HepG2 (cell line): ENCODE results near the gene METAP2. TPM values are rescaled to one million over a fixed set of nuclear protein-coding genes. Genes with fewer than 3 reads are reported as not detected.

Experiments
- ARID2 ChIP-seq: sonication (generic); formaldehyde crosslinking; IDR thresholded peaks from 2 replicates; pipeline ENCODE4 v1.8.1; 2022; ENCODE audit warnings: mild to moderate bottlenecking, missing genetic modification reagents, borderline replicate concordance
- ARID4A ChIP-seq: sonication (generic); formaldehyde crosslinking; IDR thresholded peaks from 2 replicates; pipeline ENCODE4 v1.5.0; 2020; ENCODE audit warnings: mild to moderate bottlenecking, missing genetic modification reagents, borderline replicate concordance
- GLMP ChIP-seq: sonication (generic); formaldehyde crosslinking; IDR thresholded peaks from 2 replicates; pipeline ENCODE4 v1.9.0; 2021; ENCODE audit warnings: missing genetic modification reagents, mild to moderate bottlenecking, borderline replicate concordance
- MATR3 ChIP-seq: sonication (generic); formaldehyde crosslinking; IDR thresholded peaks from 2 replicates; pipeline ENCODE4 v1.4.0; 2020; ENCODE audit warnings: missing genetic modification reagents
- MYC ChIP-seq: sonication (generic); formaldehyde crosslinking; IDR thresholded peaks from 2 replicates; pipeline ENCODE4 v1.9.0; 2021; ENCODE audit warnings: missing genetic modification reagents, borderline replicate concordance
- NFKB2 ChIP-seq: sonication (generic); formaldehyde crosslinking; IDR thresholded peaks from 2 replicates; pipeline ENCODE4 v1.4.0; 2020; ENCODE audit warnings: missing genetic modification reagents, borderline replicate concordance
- PAX8 ChIP-seq: sonication (generic); formaldehyde crosslinking; IDR thresholded peaks from 2 replicates; pipeline ENCODE4 v1.8.0; 2022; ENCODE audit warnings: mild to moderate bottlenecking, missing genetic modification reagents, borderline replicate concordance
- PRDM15 ChIP-seq: sonication (generic); formaldehyde crosslinking; IDR thresholded peaks from 2 replicates; pipeline ENCODE4 v1.4.0; 2020; ENCODE audit warnings: missing genetic modification reagents
- RFX5 ChIP-seq: IDR thresholded peaks from 2 replicates; pipeline ENCODE4 v1.6.1; 2011; ENCODE audit warnings: low read depth, low read length, improper control_type of control experiment
- ZNF124 ChIP-seq: sonication (generic); formaldehyde crosslinking; IDR thresholded peaks from 2 replicates; pipeline ENCODE4 v1.4.0; 2020; ENCODE audit warnings: missing genetic modification reagents
- ZNF484 ChIP-seq: sonication (generic); formaldehyde crosslinking; IDR thresholded peaks from 2 replicates; pipeline ENCODE4 v1.5.1; 2020; ENCODE audit warnings: mild to moderate bottlenecking, low read depth, missing genetic modification reagents, borderline replicate concordance
- ZNF784 ChIP-seq: sonication (generic); formaldehyde crosslinking; IDR thresholded peaks from 2 replicates; pipeline ENCODE4 v1.5.1; 2020; ENCODE audit warnings: missing genetic modification reagents, mild to moderate bottlenecking, borderline replicate concordance
- polyA plus RNA-seq, 8 experiments: library from polyadenylated mRNA; depleted of rRNA in 3 of 8; stranded (reverse) in 7 of 8; unstranded in 1 of 8; fragments of >200 nt; fragmentation: Illumina TruSeq in 4 of 8; extraction: Trizol in 4 of 8; gene quantifications; 2 replicates each; pipeline versions ENCODE4 v1.2.1 to v1.2.3, GENCODE V29; 2011 to 2016; ENCODE audit warnings: low read depth in 4 of 8, missing spikeins in 1 of 8, mixed read lengths in 1 of 8; ENCODE audit not compliant: insufficient read depth in 1 of 8
- total RNA-seq, 5 experiments: library from RNA; depleted of rRNA; stranded (reverse); fragments of >200 nt; fragmentation: Illumina TruSeq; extraction: Trizol; gene quantifications; 2 replicates each; pipeline ENCODE4 v1.2.3, GENCODE V29; 2016; ENCODE audit warnings: low read depth in 1 of 5
- TF ChIP-seq, protein P1 (sequence below): sonication (generic); formaldehyde crosslinking; IDR thresholded peaks from 2 replicates; pipeline ENCODE4 v1.4.0; 2020; ENCODE audit warnings: missing genetic modification reagents, borderline replicate concordance

The METAP2 gene
- total and polyA plus RNA-seq, 2 of the 13 experiments (the other 11 are each of a cell fraction or from before 2014, with no cell fraction given): 67.8 to 131 TPM

DNA sequence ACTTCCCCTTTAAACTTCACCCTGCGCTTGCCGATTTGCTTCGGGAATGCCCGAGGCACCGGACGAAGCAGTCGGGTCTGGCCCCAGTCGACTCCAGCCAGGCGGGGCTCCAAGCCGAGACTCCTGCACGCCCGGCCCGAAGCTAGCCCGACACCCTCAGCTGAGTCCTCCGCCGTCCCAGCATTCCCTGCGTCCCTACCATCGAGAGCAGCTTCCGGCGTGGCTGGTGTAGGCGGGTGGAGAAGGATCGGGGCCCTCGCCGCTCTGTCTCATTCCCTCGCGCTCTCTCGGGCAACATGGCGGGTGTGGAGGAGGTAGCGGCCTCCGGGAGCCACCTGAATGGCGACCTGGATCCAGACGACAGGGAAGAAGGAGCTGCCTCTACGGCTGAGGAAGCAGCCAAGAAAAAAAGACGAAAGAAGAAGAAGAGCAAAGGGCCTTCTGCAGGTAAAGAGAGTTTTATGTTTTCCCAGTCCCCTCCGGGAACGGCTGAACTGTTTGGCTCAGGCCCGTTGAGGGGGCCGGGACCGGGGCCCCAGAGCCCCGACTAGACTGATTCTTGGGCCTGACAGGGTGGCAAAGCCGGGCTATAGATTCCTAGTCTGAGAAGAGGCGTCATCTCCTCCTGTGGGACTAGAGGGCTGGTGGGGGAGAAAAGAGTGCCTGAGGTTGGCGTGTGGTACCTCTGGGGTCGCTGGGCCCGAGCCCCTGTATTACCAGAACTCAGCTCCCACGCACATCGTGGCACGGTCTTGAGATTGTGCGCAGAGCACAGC, at the start of gene METAP2 (continued):
- TF ChIP-seq MATR3 (CRISPR knock-in tag) (no peak), ARID4A (peak; percentile 94; the same call in 1 of the 2 replicates), PRDM15 (no peak; the same call in 1 of the 2 replicates), GLMP (CRISPR knock-in tag) (no peak), ZNF784 (CRISPR knock-in tag) (peak; percentile 81; the same call in 1 of the 2 replicates), ZNF484 (no peak), NFKB2 (CRISPR knock-in tag) (peak; percentile 98), PAX8 (CRISPR knock-in tag) (peak; percentile 41; the same call in 1 of the 2 replicates), ARID2 (CRISPR knock-in tag) (peak; percentile 78; the same call in 1 of the 2 replicates), ZNF124 (peak; percentile 62; the same call in 1 of the 2 replicates), RFX5 (no peak), MYC (CRISPR knock-in tag) (peak; percentile 97)
- TF ChIP-seq, protein P1, sequence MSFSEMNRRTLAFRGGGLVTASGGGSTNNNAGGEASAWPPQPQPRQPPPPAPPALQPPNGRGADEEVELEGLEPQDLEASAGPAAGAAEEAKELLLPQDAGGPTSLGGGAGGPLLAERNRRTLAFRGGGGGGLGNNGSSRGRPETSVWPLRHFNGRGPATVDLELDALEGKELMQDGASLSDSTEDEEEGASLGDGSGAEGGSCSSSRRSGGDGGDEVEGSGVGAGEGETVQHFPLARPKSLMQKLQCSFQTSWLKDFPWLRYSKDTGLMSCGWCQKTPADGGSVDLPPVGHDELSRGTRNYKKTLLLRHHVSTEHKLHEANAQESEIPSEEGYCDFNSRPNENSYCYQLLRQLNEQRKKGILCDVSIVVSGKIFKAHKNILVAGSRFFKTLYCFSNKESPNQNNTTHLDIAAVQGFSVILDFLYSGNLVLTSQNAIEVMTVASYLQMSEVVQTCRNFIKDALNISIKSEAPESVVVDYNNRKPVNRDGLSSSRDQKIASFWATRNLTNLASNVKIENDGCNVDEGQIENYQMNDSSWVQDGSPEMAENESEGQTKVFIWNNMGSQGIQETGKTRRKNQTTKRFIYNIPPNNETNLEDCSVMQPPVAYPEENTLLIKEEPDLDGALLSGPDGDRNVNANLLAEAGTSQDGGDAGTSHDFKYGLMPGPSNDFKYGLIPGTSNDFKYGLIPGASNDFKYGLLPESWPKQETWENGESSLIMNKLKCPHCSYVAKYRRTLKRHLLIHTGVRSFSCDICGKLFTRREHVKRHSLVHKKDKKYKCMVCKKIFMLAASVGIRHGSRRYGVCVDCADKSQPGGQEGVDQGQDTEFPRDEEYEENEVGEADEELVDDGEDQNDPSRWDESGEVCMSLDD (CRISPR knock-in tag): peak; percentile 64; the same call in 1 of the 2 replicates
